ENCODE data around the gene COL15A1. TPM values are rescaled to one million over a fixed set of nuclear protein-coding genes. Genes with fewer than 3 reads are reported as not detected.
A peak's percentile ranks its signal among the peaks of the same experiment; 100 is the strongest.

Gene COL15A1
- total RNA-seq, 1 experiment from 2014 or later: not detected

DNA sequence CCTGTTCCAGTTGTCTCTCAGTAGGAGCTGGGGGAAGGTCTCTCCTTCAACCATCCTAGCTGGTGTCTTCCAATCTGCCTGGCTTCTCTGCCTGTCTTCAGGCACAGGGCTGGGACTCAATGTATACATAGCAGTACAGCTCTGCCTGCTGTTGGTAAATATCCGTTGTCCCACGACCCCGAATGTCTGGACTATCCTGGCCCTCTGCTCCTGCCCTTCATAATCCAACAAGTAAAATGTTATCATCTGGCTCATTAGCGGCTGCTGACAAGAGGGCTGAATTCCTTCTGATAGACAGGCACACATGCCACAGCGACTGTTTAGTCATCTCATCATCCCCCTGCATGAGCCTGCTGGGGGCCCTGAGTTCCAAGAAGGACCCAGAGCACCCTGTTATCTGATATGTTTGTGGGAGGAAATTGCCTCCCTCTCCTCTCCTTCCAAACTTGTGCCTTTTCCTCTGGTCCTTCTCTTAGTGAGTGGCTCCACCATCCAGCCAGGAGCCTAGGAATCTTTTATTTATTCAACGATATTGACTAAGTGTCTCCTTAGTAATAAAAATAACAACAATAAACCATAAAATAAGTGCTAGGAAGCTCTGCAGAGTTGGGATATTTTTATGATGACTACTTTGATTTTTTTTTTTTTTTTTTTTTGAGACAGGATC, 131.7 kb downstream of the COL15A1 start:
- TF ChIP-seq CTCF (IDR thresholded peaks at IDR 0.05; ENCODE audit: unreplicated experiment): no peak
- H3K4me1 Mint-ChIP-seq (ENCODE audit: insufficient read depth, unreplicated experiment): no peaks in the 10 kb centered on the region
- no peak overlapping the region for H3K27ac Mint-ChIP-seq (ENCODE audit: low read depth, unreplicated experiment)
- peaks cover 28% of the 10 kb centered on the region for H3K27me3 Mint-ChIP-seq (ENCODE audit: insufficient read depth, unreplicated experiment)
- H3K9me3 Mint-ChIP-seq (ENCODE audit: unreplicated experiment): no peaks in the 10 kb centered on the region
- peak; percentile 21 for DNase-seq (ENCODE audit: unreplicated experiment)
- intact Hi-C loops (cut with micrococcal nuclease): no loop called here
- CTCF ChIA-PET: no interaction called here
- no peaks in the 10 kb centered on the region for H3K36me3 Mint-ChIP-seq (ENCODE audit: insufficient read depth, unreplicated experiment)
- H3K4me3 Mint-ChIP-seq (ENCODE audit: unreplicated experiment): no peak overlapping the region
- POLR2A ChIA-PET: no interaction called here
- no TSS peak for BruUV-seq (replicated peaks)

- H3K4me1 Mint-ChIP-seq (ENCODE audit: insufficient read depth, unreplicated experiment): no peaks in the 10 kb centered on the region
- no peaks in the 10 kb centered on the region for H3K9me3 Mint-ChIP-seq (ENCODE audit: unreplicated experiment)
- DNase-seq (ENCODE audit: unreplicated experiment): no peak
- no peaks in the 10 kb centered on the region for H3K36me3 Mint-ChIP-seq (ENCODE audit: insufficient read depth, unreplicated experiment)
- TF ChIP-seq CTCF (IDR thresholded peaks at IDR 0.05; ENCODE audit: unreplicated experiment): no peak
- intact Hi-C loops (cut with micrococcal nuclease): no loop called here
- BruUV-seq (replicated peaks): no TSS peak
- POLR2A ChIA-PET: no interaction called here
- no peak overlapping the region for H3K4me3 Mint-ChIP-seq (ENCODE audit: unreplicated experiment)
- H3K27ac Mint-ChIP-seq (ENCODE audit: low read depth, unreplicated experiment): no peak overlapping the region
- H3K27me3 Mint-ChIP-seq (ENCODE audit: insufficient read depth, unreplicated experiment): peaks cover 28% of the 10 kb centered on the region
- CTCF ChIA-PET: no interaction called here
These were observed 132.3 kb downstream of the COL15A1 start for GRCh38 chr9:99076030-99076429.

GRCh38 chr9:99076483-99077171, 132.9 kb downstream of the COL15A1 start:
- Mint-ChIP-seq H3K4me1 (ENCODE audit: insufficient read depth, unreplicated experiment) (no peaks in the 10 kb centered on the region), H3K27me3 (ENCODE audit: insufficient read depth, unreplicated experiment) (peaks cover 28% of the 10 kb centered on the region), H3K9me3 (ENCODE audit: unreplicated experiment) (no peaks in the 10 kb centered on the region), H3K4me3 (ENCODE audit: unreplicated experiment) (no peak overlapping the region), H3K36me3 (ENCODE audit: insufficient read depth, unreplicated experiment) (no peaks in the 10 kb centered on the region), H3K27ac (ENCODE audit: low read depth, unreplicated experiment) (no peak overlapping the region)
- BruUV-seq (replicated peaks): no TSS peak
- DNase-seq (ENCODE audit: unreplicated experiment): no peak
- intact Hi-C loops (cut with micrococcal nuclease): no loop called here
- ChIA-PET CTCF (no interaction called here), POLR2A (no interaction called here)
- no peak for TF ChIP-seq CTCF (IDR thresholded peaks at IDR 0.05; ENCODE audit: unreplicated experiment)

DNA sequence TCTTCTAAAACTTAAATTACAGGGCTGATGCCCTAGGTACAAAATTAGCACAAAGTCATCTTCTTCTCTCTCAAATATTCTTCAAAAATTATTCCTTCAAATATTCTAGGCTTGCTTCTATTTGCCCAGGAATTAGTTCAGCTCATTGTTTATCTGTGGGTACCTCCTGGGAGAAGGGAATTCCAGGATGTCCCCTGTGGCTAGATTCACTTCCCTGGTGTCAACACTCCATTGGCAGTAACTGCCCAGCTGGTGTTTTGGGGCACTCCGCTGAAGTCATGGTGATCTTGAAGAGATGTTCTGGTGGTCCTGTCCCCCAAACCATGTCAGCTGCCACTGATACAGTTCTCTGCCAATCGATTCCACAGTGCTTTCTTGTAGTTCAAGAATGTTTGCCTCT, 135.0 kb downstream of the COL15A1 start:
- Mint-ChIP-seq H3K9me3 (ENCODE audit: unreplicated experiment) (no peaks in the 10 kb centered on the region), H3K36me3 (ENCODE audit: insufficient read depth, unreplicated experiment) (no peaks in the 10 kb centered on the region), H3K27me3 (ENCODE audit: insufficient read depth, unreplicated experiment) (peaks cover 41% of the 10 kb centered on the region), H3K27ac (ENCODE audit: low read depth, unreplicated experiment) (no peak overlapping the region), H3K4me1 (ENCODE audit: insufficient read depth, unreplicated experiment) (no peaks in the 10 kb centered on the region), H3K4me3 (ENCODE audit: unreplicated experiment) (no peak overlapping the region)
- BruUV-seq (replicated peaks): no TSS peak
- CTCF ChIA-PET: interaction anchor here (0.6 kb wide), 1 partner anchor 76 kb away, joined by 4 read pairs; no protein-coding TSS in a partner anchor
- intact Hi-C loops (cut with micrococcal nuclease): no loop called here
- TF ChIP-seq CTCF (IDR thresholded peaks at IDR 0.05; ENCODE audit: unreplicated experiment): no peak
- POLR2A ChIA-PET: interaction anchor here (1.1 kb wide), 1 partner anchor 26 kb away, joined by 3 read pairs; the partner anchor contains the start of gene TGFBR1
- DNase-seq (ENCODE audit: unreplicated experiment): no peak

Measured in MCF 10A (cell line).